SK-MEL-5 (cell line): Measurements from ENCODE around the gene APC2. TPM values are rescaled to one million over a fixed set of nuclear protein-coding genes. Genes with fewer than 3 reads are reported as not detected.
A peak's percentile ranks its signal among the peaks of the same experiment; 100 is the strongest.

Experiments used
- DNase-seq: peaks from one replicate; pipeline ENCODE4 v3.0.0-alpha.2; 2016; ENCODE audit warnings: low read depth, low spot score
- in situ Hi-C: cut with HindIII; loops from 2 replicates; pipeline ENCODE4 v1.10.0; 2016; ENCODE audit warnings: low sequenced_read_pairs, high pct_unique_total_duplicates, low pct_unique_long_range_greater_than_20kb
- total RNA-seq: library from RNA; depleted of rRNA; stranded (reverse); fragments of >200 nt; shearing (Covaris generic); gene quantifications from 2 replicates; pipeline ENCODE4 v1.2.3, GENCODE V29; 2014

Gene APC2
- total RNA-seq, 1 experiment from 2014 or later = 2.0 TPM

GRCh38 chr19:1478934-1479707 is 29.2 kb downstream of the APC2 start, which contains the start of gene C19orf25:
Gene C19orf25, minus strand, starts transcription at chr19:1479215. Its CDS starts 312 bp downstream, at chr19:1478903.
- in situ Hi-C loops = no loop called here
- DNase-seq = peak; percentile 91

GRCh38 chr19:1481224-1481892 is 31.4 kb downstream of the APC2 start:
- in situ Hi-C loops = no loop called here

GRCh38 chr19:1481893-1482360 is 32.0 kb downstream of the APC2 start:
- no peak for DNase-seq
- in situ Hi-C loops = no loop called here

More at GRCh38 chr19:1481224-1481892, 31.4 kb downstream of the APC2 start:
- no peak for DNase-seq

- DNase-seq = no peak
- in situ Hi-C loops = no loop called here
Measured at GRCh38 chr19:1482361-1483130, 32.6 kb downstream of the APC2 start.

GRCh38 chr19:1483131-1483978 is 33.4 kb downstream of the APC2 start:
- in situ Hi-C loops = no loop called here
- DNase-seq = no peak

GRCh38 chr19:1483979-1484428 is 34.1 kb downstream of the APC2 start:
- no peak for DNase-seq
- in situ Hi-C loops = no loop called here

- no peak for DNase-seq
- in situ Hi-C loops = no loop called here
Measured at GRCh38 chr19:1486720-1487575, 37.0 kb downstream of the APC2 start.

- DNase-seq = no peak
- in situ Hi-C loops = no loop called here
Measured at GRCh38 chr19:1487576-1488281, 37.8 kb downstream of the APC2 start.

GRCh38 chr19:1488282-1488601 is 38.3 kb downstream of the APC2 start:
- DNase-seq = no peak
- in situ Hi-C loops = no loop called here

- DNase-seq = no peak
- in situ Hi-C loops = no loop called here
Measured at GRCh38 chr19:1489463-1490310, 39.8 kb downstream of the APC2 start.

- in situ Hi-C loops = no loop called here
- peak; percentile 97 for DNase-seq
Measured at GRCh38 chr19:1490311-1491113, 40.6 kb downstream of the APC2 start, which contains the start of gene PCSK4. Gene PCSK4, minus strand, starts transcription at chr19:1490350. Its CDS starts 4 bp downstream, at chr19:1490346.

- in situ Hi-C loops = no loop called here
- no peak for DNase-seq
Measured at GRCh38 chr19:1491114-1491848, 41.4 kb downstream of the APC2 start, which contains the start of gene REEP6. Gene REEP6, plus strand, starts transcription at chr19:1491181. Its CDS starts 89 bp downstream, at chr19:1491270.

- DNase-seq = no peak
- in situ Hi-C loops = no loop called here
Measured at GRCh38 chr19:1491849-1492170, 41.9 kb downstream of the APC2 start.

- no peak for DNase-seq
- in situ Hi-C loops = no loop called here
Measured at GRCh38 chr19:1492474-1493006, 42.6 kb downstream of the APC2 start.
